K562 (cell line): ENCODE results near the gene IMPG1. TPM values are rescaled to one million over a fixed set of nuclear protein-coding genes. Genes with fewer than 3 reads are reported as not detected.

Experiments used
- ATAC-seq: fragments of 200-7000 bp; cut with Tn5 transposase; 3 replicates; pipeline ENCODE4 v1.9.1; 2020; ENCODE audit warnings: moderate library complexity
- BruUV-seq: library from RNA; stranded (reverse); fragments of 400-500 nt; replicated peaks from 2 replicates; lab custom pipeline; 2021; lab: Mats Ljungman, UMichigan
- CTCF ChIA-PET: fragments of 300-600 bp; formaldehyde crosslinking; extraction: SDS; loops from one replicate; lab custom pipeline; 2021; ENCODE audit warnings: low intra/inter-chr PET ratio; lab: Yijun Ruan, JAX
- POLR2A ChIA-PET: fragments of 300-600, 350-650 bp; sonication (Branson Sonifier 250); formaldehyde crosslinking; extraction: SDS; loops from one replicate; lab custom pipeline; 2021; ENCODE audit warnings: antibody characterized with exemption, inconsistent platforms; lab: Yijun Ruan, JAX
- DNase-seq, 4 experiments: peaks; one replicate each; pipeline versions ENCODE4 v3.0.0 to v3.0.0-alpha.2; 2011 to 2018; ENCODE audit warnings: low spot score in 3 of 4, mixed read lengths in 3 of 4; ENCODE audit errors: extremely low read depth in 1 of 4
- FAIRE-seq: peaks from 2 replicates; lab custom pipeline; 2011; peaks lifted over from hg19 to GRCh38; lab: Jason Lieb, UNC
- H2AFZ ChIP-seq: 2 replicates; pipeline ENCODE4 v1.6.0; 2011; ENCODE audit warnings: low read depth, low read length, control low read depth, inconsistent platforms
- H3K27ac ChIP-seq: fragments of 200-600 bp; 3 replicates; pipeline ENCODE4 v1.8.0; 2011; ENCODE audit warnings: low read depth, mild to moderate bottlenecking, control low read depth, inconsistent platforms, low read length, moderate library complexity, mixed read lengths; ENCODE audit errors: extremely low read depth
- H3K27me3 ChIP-seq, 2 experiments: fragments of 300-600 bp in 1 of 2; 2 replicates in 1 of 2; 3 replicates in 1 of 2; pipeline versions ENCODE4 v1.6.0 to v1.8.0; 2011; ENCODE audit warnings: inconsistent platforms in 2 of 2, low read length in 2 of 2, mild to moderate bottlenecking in 1 of 2, mixed read lengths in 1 of 2, moderate library complexity in 1 of 2; ENCODE audit not compliant: control insufficient read depth in 2 of 2, insufficient read depth in 2 of 2
- H3K36me3 ChIP-seq: fragments of 300-600 bp; 3 replicates; pipeline ENCODE4 v1.8.0; 2011; ENCODE audit warnings: mild to moderate bottlenecking, low read length, inconsistent platforms; ENCODE audit not compliant: control insufficient read depth, insufficient read depth
- H3K4me1 ChIP-seq, 2 experiments: fragments of 200-600 bp in 1 of 2; replicated peaks in 1 of 2; 2 replicates in 1 of 2; 3 replicates in 1 of 2; pipeline versions ENCODE4 v1.5.1 to v1.8.0; 2011; ENCODE audit warnings: inconsistent platforms in 2 of 2, low read length in 2 of 2, mild to moderate bottlenecking in 1 of 2, mixed read lengths in 1 of 2, moderate library complexity in 1 of 2; ENCODE audit not compliant: control insufficient read depth in 2 of 2, insufficient read depth in 2 of 2
- H3K4me2 ChIP-seq: 2 replicates; pipeline ENCODE4 v1.6.1; 2011; ENCODE audit warnings: low read length, control low read depth, inconsistent platforms, mixed read lengths; ENCODE audit not compliant: insufficient read depth
- H3K4me3 ChIP-seq: fragments of 200-600 bp; sonication (generic), shearing (Covaris generic); 2 replicates; pipeline ENCODE4 v1.5.1; 2016; ENCODE audit warnings: control low read depth, inconsistent platforms
- H3K79me2 ChIP-seq: fragments of 200-600 bp; 3 replicates; pipeline ENCODE4 v1.8.0; 2011; ENCODE audit warnings: low read length, inconsistent platforms; ENCODE audit not compliant: control insufficient read depth, insufficient read depth
- H3K9ac ChIP-seq, 2 experiments: 2 replicates each; pipeline versions ENCODE4 v1.6.0 to v1.6.1; 2011; ENCODE audit warnings: low read depth in 2 of 2, low read length in 2 of 2, control low read depth in 1 of 2, inconsistent platforms in 1 of 2, mild to moderate bottlenecking in 1 of 2, mixed read lengths in 1 of 2; ENCODE audit not compliant: insufficient read depth in 1 of 2
- H3K9me1 ChIP-seq: one replicate; pipeline ENCODE4 v1.6.0; 2011; ENCODE audit warnings: inconsistent platforms, mild to moderate bottlenecking, low read length, moderate library complexity; ENCODE audit not compliant: control insufficient read depth, insufficient read depth
- H3K9me3 ChIP-seq: replicated peaks from 2 replicates; pipeline ENCODE4 v1.5.1; 2011; ENCODE audit warnings: low read depth, low read length, inconsistent platforms; ENCODE audit not compliant: control insufficient read depth, insufficient read depth
- H4K20me1 ChIP-seq: replicated peaks from 2 replicates; pipeline ENCODE4 v1.6.1; 2011; ENCODE audit warnings: low read length, inconsistent platforms, mixed read lengths; ENCODE audit not compliant: control insufficient read depth, insufficient read depth
- CUX1 ChIP-seq: fragments of 200-800 bp; sonication (Bioruptor generic); IDR thresholded peaks from 2 replicates; pipeline ENCODE4 v1.6.1; 2016; ENCODE audit warnings: missing genetic modification characterization, missing compliant biosample characterization
- FOS ChIP-seq: IDR thresholded peaks from 3 replicates; pipeline ENCODE4 v1.6.1; 2011; ENCODE audit not compliant: insufficient read length; ENCODE audit errors: extremely low read depth
- HDAC8 ChIP-seq: fragments of 450-650 bp; IDR thresholded peaks from 2 replicates; pipeline ENCODE4 v1.6.1; 2016; ENCODE audit warnings: mild to moderate bottlenecking, missing genetic modification characterization, moderate library complexity, missing compliant biosample characterization
- NELFE ChIP-seq: IDR thresholded peaks from 2 replicates; pipeline ENCODE4 v1.6.1; 2011; ENCODE audit warnings: mild to moderate bottlenecking; ENCODE audit not compliant: insufficient read depth, insufficient read length
- RAD51 ChIP-seq: fragments of 450-650 bp; IDR thresholded peaks from 2 replicates; pipeline ENCODE4 v1.7.1; 2016; ENCODE audit warnings: low read depth, mild to moderate bottlenecking, borderline replicate concordance
- SETDB1 ChIP-seq: IDR thresholded peaks from one replicate; pipeline ENCODE4 v1.6.1; 2012; ENCODE audit warnings: low read length, control low read depth, inconsistent platforms
- ZBTB33 ChIP-seq: sonication (generic); formaldehyde crosslinking; IDR thresholded peaks from 2 replicates; pipeline ENCODE4 v1.8.1; 2023; ENCODE audit warnings: mild to moderate bottlenecking, missing genetic modification reagents
- ZNF449 ChIP-seq: fragments of 250-450 bp; sonication (Bioruptor Pico); IDR thresholded peaks from 2 replicates; pipeline ENCODE4 v1.8.0; 2022; ENCODE audit warnings: moderate library complexity, mild to moderate bottlenecking, inconsistent platforms
- ZNF512 ChIP-seq: IDR thresholded peaks from 2 replicates; pipeline ENCODE4 v1.6.1; 2016; ENCODE audit warnings: missing genetic modification characterization, missing compliant biosample characterization
- ZNF830 ChIP-seq: fragments of 250-450 bp; sonication (Bioruptor Pico); IDR thresholded peaks from 2 replicates; pipeline ENCODE4 v1.5.0; 2021; ENCODE audit warnings: mild to moderate bottlenecking
- ZZZ3 ChIP-seq: fragments of 450-650 bp; IDR thresholded peaks from 2 replicates; pipeline ENCODE4 v1.6.1; 2016; ENCODE audit warnings: antibody characterized with exemption, mild to moderate bottlenecking, moderate library complexity
- WGBS: fragments of 100-300 bp; shearing (Covaris generic); methylation state at CpG from one replicate; pipeline ENCODE4 v1.1.6; 2016; ENCODE audit warnings: low coverage, mixed read lengths; ENCODE audit not compliant: insufficient coverage; ENCODE audit errors: missing lambda C conversion rate; 5-methylcytosine and 5-hydroxymethylcytosine counted together
- in situ Hi-C: fragments of 300-500 bp; cut with MboI; formaldehyde crosslinking; loops from 4 replicates; pipeline ENCODE4 v1.15.0; 2018; ENCODE audit warnings: inconsistent platforms, mixed read lengths
- intact Hi-C: fragments of 100-400 bp; cut with micrococcal nuclease; formaldehyde crosslinking; loops from 2 replicates; pipeline ENCODE4 v1.14.2; 2022
- polyA plus RNA-seq, 8 experiments: library from polyadenylated mRNA; depleted of rRNA in 4 of 8; stranded (reverse) in 5 of 8; unstranded in 3 of 8; fragments of >200 nt; fragmentation: Nextera tagmentation in 2 of 8; fragmentation: Illumina TruSeq in 1 of 8; extraction: Ambion mirVana in 2 of 8; extraction: Trizol in 1 of 8; gene quantifications; 2 replicates each; pipeline versions ENCODE4 v1.2.1 to v1.2.3, GENCODE V29; 2011 to 2014; ENCODE audit warnings: inconsistent platforms in 1 of 8, missing spikeins in 1 of 8
- total RNA-seq, 7 experiments: library from RNA; depleted of rRNA in 6 of 7; stranded (reverse); fragments of >200 nt in 6 of 7; fragmentation: Illumina TruSeq in 2 of 7; extraction: Trizol in 2 of 7; gene quantifications; 2 replicates each; pipeline versions ENCODE4 v1.2.1 to v1.2.3, GENCODE V29; 2011 to 2021; ENCODE audit warnings: low replicate concordance in 1 of 7

Gene IMPG1
- total and polyA plus RNA-seq, 9 of the 15 experiments (the other 6 are each of a cell fraction or from before 2014, with no cell fraction given) = not detected

GRCh38 chr6:75880305-75880704, 192.2 kb downstream of the IMPG1 start:
- no peak overlapping the region for H3K27ac ChIP-seq
- no peak overlapping the region for H3K9ac ChIP-seq
- ChIA-PET CTCF (no interaction called here), POLR2A (no interaction called here)
- H3K4me2 ChIP-seq = no peak overlapping the region
- no peaks in the 10 kb centered on the region for H3K79me2 ChIP-seq
- H3K4me1 ChIP-seq = no peaks in the 10 kb centered on the region
- intact Hi-C loops (no loop called here), in situ Hi-C loops (no loop called here)
- no TSS peak for BruUV-seq
- FAIRE-seq (no peak), DNase-seq (no peak), ATAC-seq (no peak)
- H3K9me3 ChIP-seq = no peaks in the 10 kb centered on the region
- no peaks in the 10 kb centered on the region for H3K9me1 ChIP-seq
- no peak overlapping the region for H2AFZ ChIP-seq
- 29% methylated on average over 1 of the region's 1 CpG for WGBS
- H3K4me3 ChIP-seq = no peak overlapping the region
- H4K20me1 ChIP-seq = no peaks in the 10 kb centered on the region
- H3K27me3 ChIP-seq = no peaks in the 10 kb centered on the region
- no peaks in the 10 kb centered on the region for H3K36me3 ChIP-seq
- TF ChIP-seq ZBTB33 (CRISPR knock-in tag) = no peak
- no peak for TF ChIP-seq FOS
- TF ChIP-seq ZNF830 (CRISPR knock-in tag) = no peak
- TF ChIP-seq RAD51 = no peak
- no peak for TF ChIP-seq HDAC8 (tag)
- no peak for TF ChIP-seq ZNF449
- no peak for TF ChIP-seq CUX1 (CRISPR knock-in tag)
- no peak for TF ChIP-seq ZNF512 (tag)
- TF ChIP-seq ZZZ3 = no peak
- TF ChIP-seq NELFE = no peak
- TF ChIP-seq SETDB1 = no peak
